Keratinocyte (primary cell): ENCODE data around the gene ANO2. TPM values are rescaled to one million over a fixed set of nuclear protein-coding genes. Genes with fewer than 3 reads are reported as not detected.

Source experiments
- DNase-seq: peaks from one replicate; pipeline ENCODE4 v3.0.0-alpha.2; 2011; ENCODE audit warnings: low read depth, missing footprints, low spot score
- FAIRE-seq: peaks from 2 replicates; lab custom pipeline; 2011; peaks lifted over from hg19 to GRCh38; lab: Jason Lieb, UNC
- H2AFZ ChIP-seq: 2 replicates; pipeline ENCODE4 v1.6.0; 2012; ENCODE audit warnings: low read length, control low read depth, inconsistent platforms; ENCODE audit not compliant: control insufficient read depth
- H3K27ac ChIP-seq: 2 replicates; pipeline ENCODE4 v1.5.1; 2011; ENCODE audit warnings: low read length; ENCODE audit not compliant: control insufficient read depth, insufficient read depth
- H3K27me3 ChIP-seq: 3 replicates; pipeline ENCODE4 v1.6.0; 2011; ENCODE audit warnings: low read length; ENCODE audit not compliant: control insufficient read depth, insufficient read depth; ENCODE audit errors: extremely low read depth
- H3K36me3 ChIP-seq, 2 experiments: 2 replicates in 1 of 2; 3 replicates in 1 of 2; pipeline ENCODE4 v1.5.1; 2011; ENCODE audit warnings: low read length in 2 of 2, mild to moderate bottlenecking in 1 of 2; ENCODE audit not compliant: control insufficient read depth in 2 of 2, insufficient read depth in 2 of 2; ENCODE audit errors: extremely low read depth in 1 of 2
- H3K4me1 ChIP-seq: 3 replicates; pipeline ENCODE4 v1.5.1; 2011; ENCODE audit warnings: low read length; ENCODE audit not compliant: control insufficient read depth, insufficient read depth; ENCODE audit errors: extremely low read depth
- H3K4me2 ChIP-seq: 3 replicates; pipeline ENCODE4 v1.6.0; 2011; ENCODE audit warnings: low read depth, low read length; ENCODE audit not compliant: control insufficient read depth, insufficient read depth; ENCODE audit errors: extremely low read depth
- H3K4me3 ChIP-seq, 3 experiments: fragments of 200-600 bp in 1 of 3; sonication (generic) in 1 of 3; 2 replicates in 2 of 3; 3 replicates in 1 of 3; pipeline ENCODE4 v1.5.1; 2011 to 2016; ENCODE audit warnings: low read length in 3 of 3, mild to moderate bottlenecking in 3 of 3, control low read depth in 2 of 3, inconsistent platforms in 1 of 3, low read depth in 1 of 3, mixed read lengths in 1 of 3, mixed run types in 1 of 3, moderate library complexity in 1 of 3; ENCODE audit not compliant: control insufficient read depth in 2 of 3, insufficient read depth in 2 of 3; ENCODE audit errors: extremely low read depth in 1 of 3
- H3K79me2 ChIP-seq: 2 replicates; pipeline ENCODE4 v1.6.0; 2012; ENCODE audit warnings: low read length; ENCODE audit not compliant: control insufficient read depth, insufficient read depth
- H3K9ac ChIP-seq: 3 replicates; pipeline ENCODE4 v1.6.0; 2011; ENCODE audit warnings: low read length; ENCODE audit not compliant: control insufficient read depth, insufficient read depth; ENCODE audit errors: extremely low read depth
- H3K9me1 ChIP-seq: 3 replicates; pipeline ENCODE4 v1.6.0; 2011; ENCODE audit warnings: low read length; ENCODE audit not compliant: control insufficient read depth, insufficient read depth; ENCODE audit errors: extremely low read depth
- H3K9me3 ChIP-seq: 2 replicates; pipeline ENCODE4 v1.5.1; 2012; ENCODE audit warnings: low read depth, low read length; ENCODE audit not compliant: control insufficient read depth
- H4K20me1 ChIP-seq: 3 replicates; pipeline ENCODE4 v1.6.0; 2011; ENCODE audit warnings: low read length; ENCODE audit not compliant: control insufficient read depth, insufficient read depth; ENCODE audit errors: extremely low read depth
- CTCF ChIP-seq, 3 experiments: IDR thresholded peaks in 1 of 3; conservative IDR thresholded peaks in 1 of 3; optimal IDR thresholded peaks in 1 of 3; 2 replicates in 2 of 3; 3 replicates in 1 of 3; pipeline versions ENCODE3 to v1.5.1; 2011; ENCODE audit warnings: low read length in 3 of 3, mild to moderate bottlenecking in 3 of 3, moderate library complexity in 2 of 3, control low read depth in 1 of 3, inconsistent platforms in 1 of 3; ENCODE audit not compliant: insufficient read depth in 2 of 3; ENCODE audit errors: extremely low read depth in 1 of 3
- EZH2 ChIP-seq: IDR thresholded peaks from one replicate; pipeline ENCODE4 v1.6.1; 2012; ENCODE audit warnings: inconsistent platforms, mild to moderate bottlenecking, low read length, moderate library complexity
- dilution Hi-C: fragments of 300-500 bp; cut with MboI; formaldehyde crosslinking; loops from one replicate; pipeline ENCODE4 v1.7.0; 2020; ENCODE audit warnings: low sequenced_read_pairs; ENCODE audit not compliant: extremely low pct_ligation_motif_present
- polyA plus RNA-seq, 5 experiments: library from polyadenylated mRNA; depleted of rRNA in 3 of 5; stranded (reverse) in 3 of 5; stranded (forward) in 1 of 5; unstranded in 1 of 5; fragments of >200 nt; gene quantifications; 1 replicate in 1 of 5; 2 replicates in 3 of 5; 3 replicates in 1 of 5; pipeline versions ENCODE4 v1.2.1 to v1.2.3, GENCODE V29; 2011 to 2012; ENCODE audit warnings: missing spikeins in 2 of 5, low read depth in 1 of 5, low replicate concordance in 1 of 5

Gene ANO2
- polyA plus RNA-seq, 1 donor (not counting 4 experiments of a cell fraction or from before 2014, with no cell fraction given): 0.14 TPM

- Histone ChIP-seq H3K9ac (no peak overlapping the region), H3K4me1 (no peaks in the 10 kb centered on the region), H3K36me3 (no peaks in the 10 kb centered on the region), H3K79me2 (no peaks in the 10 kb centered on the region), H3K27ac (no peak overlapping the region), H3K9me1 (no peaks in the 10 kb centered on the region), H3K9me3 (no peaks in the 10 kb centered on the region), H3K27me3 (no peaks in the 10 kb centered on the region), H2AFZ (no peak overlapping the region), H3K4me3 (no peak overlapping the region), H4K20me1 (no peaks in the 10 kb centered on the region), H3K4me2 (no peak overlapping the region)
- no peak for TF ChIP-seq CTCF (optimal IDR thresholded peaks at IDR 0.05 in 1 of 3, IDR thresholded peaks at IDR 0.05 in 1 of 3, conservative IDR thresholded peaks at IDR 0.05 in 1 of 3; ENCODE audit: extremely low read depth in 1 of 3, insufficient read depth in 2 of 3, low read length in 3 of 3)
- TF ChIP-seq EZH2: no peak
- dilution Hi-C loops: no loop called here
- no peak for FAIRE-seq
- DNase-seq: no peak
Observed at GRCh38 chr12:5656836-5657235, 288.2 kb downstream of the ANO2 start.

GRCh38 chr12:5655120-5655519 lies 289.9 kb downstream of the ANO2 start:
- no peaks in the 10 kb centered on the region for H3K79me2 ChIP-seq
- H3K9me3 ChIP-seq: no peaks in the 10 kb centered on the region
- no peak overlapping the region for H3K4me2 ChIP-seq
- H3K9ac ChIP-seq: no peak overlapping the region
- DNase-seq (no peak), FAIRE-seq (no peak)
- TF ChIP-seq CTCF (optimal IDR thresholded peaks at IDR 0.05 in 1 of 3, IDR thresholded peaks at IDR 0.05 in 1 of 3, conservative IDR thresholded peaks at IDR 0.05 in 1 of 3; ENCODE audit: extremely low read depth in 1 of 3, insufficient read depth in 2 of 3, low read length in 3 of 3) (no peak), EZH2 (no peak)
- no peak overlapping the region for H2AFZ ChIP-seq
- dilution Hi-C loops: no loop called here
- H3K4me3 ChIP-seq: no peak overlapping the region
- H3K27me3 ChIP-seq: no peaks in the 10 kb centered on the region
- no peaks in the 10 kb centered on the region for H3K9me1 ChIP-seq
- no peaks in the 10 kb centered on the region for H4K20me1 ChIP-seq
- H3K27ac ChIP-seq: no peak overlapping the region
- H3K36me3 ChIP-seq: no peaks in the 10 kb centered on the region
- H3K4me1 ChIP-seq: no peaks in the 10 kb centered on the region
